ENCODE results near the gene TASOR2. TPM values are rescaled to one million over a fixed set of nuclear protein-coding genes. Genes with fewer than 3 reads are reported as not detected.

Gene TASOR2
- total and polyA plus RNA-seq, 10 donors = 9.5 to 87.9 (median 65.3) TPM

DNA sequence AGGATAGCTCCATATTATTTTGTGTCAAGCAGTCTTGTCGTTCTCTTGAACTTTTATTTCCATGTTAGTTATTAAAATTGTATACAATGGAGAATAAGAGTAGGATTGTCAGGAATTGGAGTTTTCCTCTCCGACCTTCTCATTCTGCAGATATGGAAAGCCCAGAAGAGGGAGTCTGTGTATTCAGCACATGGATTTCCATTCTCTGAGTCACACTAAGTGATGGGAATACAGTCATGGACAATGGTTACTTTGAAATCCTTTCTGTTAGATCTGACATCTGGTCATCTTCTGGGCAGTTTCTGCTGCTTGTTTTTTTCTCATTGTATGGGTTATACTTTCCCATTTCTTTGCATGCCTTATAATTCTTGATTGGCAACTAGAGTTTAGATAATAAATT, 5.0 kb upstream of the TASOR2 start:
- 72 to 95% (median 85%) methylated on average over 2 of the region's 2 CpGs for WGBS, 5 donors
- no peak overlapping the region for H3K27ac ChIP-seq
- H3K4me1 ChIP-seq = peaks cover 0 to 8% (median 7%) of the 10 kb centered on the region in 6 donors
- intact Hi-C loops (cut with DNase I; ENCODE audit: low total_unique reads) = loop anchor here (10.0 kb wide), 2 partner anchors 135 to 195 kb away; partner anchors contain the start of gene GDI2
- H3K36me3 ChIP-seq = no peaks in the 10 kb centered on the region
- no peak for DNase-seq
- peaks cover 0 to 1% (median 0%) of the 10 kb centered on the region in 8 donors for H3K9me3 ChIP-seq
- H3K27me3 ChIP-seq (replicated peaks in 1 of 7) = peaks cover 0 to 7% (median 0%) of the 10 kb centered on the region in 7 donors
- TF ChIP-seq POLR2A (IDR thresholded peaks at IDR 0.05) (no peak), POLR2AphosphoS5 (IDR thresholded peaks at IDR 0.05) (no peak)
- TF ChIP-seq, protein P1, sequence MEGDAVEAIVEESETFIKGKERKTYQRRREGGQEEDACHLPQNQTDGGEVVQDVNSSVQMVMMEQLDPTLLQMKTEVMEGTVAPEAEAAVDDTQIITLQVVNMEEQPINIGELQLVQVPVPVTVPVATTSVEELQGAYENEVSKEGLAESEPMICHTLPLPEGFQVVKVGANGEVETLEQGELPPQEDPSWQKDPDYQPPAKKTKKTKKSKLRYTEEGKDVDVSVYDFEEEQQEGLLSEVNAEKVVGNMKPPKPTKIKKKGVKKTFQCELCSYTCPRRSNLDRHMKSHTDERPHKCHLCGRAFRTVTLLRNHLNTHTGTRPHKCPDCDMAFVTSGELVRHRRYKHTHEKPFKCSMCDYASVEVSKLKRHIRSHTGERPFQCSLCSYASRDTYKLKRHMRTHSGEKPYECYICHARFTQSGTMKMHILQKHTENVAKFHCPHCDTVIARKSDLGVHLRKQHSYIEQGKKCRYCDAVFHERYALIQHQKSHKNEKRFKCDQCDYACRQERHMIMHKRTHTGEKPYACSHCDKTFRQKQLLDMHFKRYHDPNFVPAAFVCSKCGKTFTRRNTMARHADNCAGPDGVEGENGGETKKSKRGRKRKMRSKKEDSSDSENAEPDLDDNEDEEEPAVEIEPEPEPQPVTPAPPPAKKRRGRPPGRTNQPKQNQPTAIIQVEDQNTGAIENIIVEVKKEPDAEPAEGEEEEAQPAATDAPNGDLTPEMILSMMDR (IDR thresholded peaks at IDR 0.05 in 8 of 11, conservative IDR thresholded peaks at IDR 0.05 in 3 of 11) = no peak
- H3K4me3 ChIP-seq = no peak overlapping the region

DNA sequence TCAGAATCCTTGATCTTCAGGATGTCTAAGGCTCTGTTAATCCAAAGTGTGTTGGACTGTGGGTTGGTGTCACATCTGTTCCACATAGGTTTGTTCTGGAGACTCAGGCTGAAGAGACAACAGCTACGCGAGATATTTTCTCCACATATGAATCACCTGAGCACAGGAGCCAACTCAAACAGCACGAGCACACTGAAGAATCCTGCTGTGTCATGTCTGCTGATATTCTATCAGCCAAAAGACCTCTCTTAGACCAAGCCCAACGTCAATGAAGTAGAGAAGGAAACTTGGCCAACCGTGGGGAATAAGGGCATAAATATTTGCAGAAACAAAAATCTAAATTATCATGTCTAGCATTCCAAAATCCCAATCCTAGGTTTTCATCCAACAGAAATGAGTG, 2.7 kb upstream of the TASOR2 start:
- Histone ChIP-seq H3K27ac (no peak overlapping the region), H3K9me3 (no peaks in the 10 kb centered on the region), H3K36me3 (no peaks in the 10 kb centered on the region), H3K27me3 (replicated peaks in 1 of 7) (peaks cover 0 to 7% (median 0%) of the 10 kb centered on the region in 7 donors), H3K4me3 (no peak overlapping the region), H3K4me1 (peaks cover 11 to 23% (median 20%) of the 10 kb centered on the region in 6 donors)
- TF ChIP-seq POLR2A (IDR thresholded peaks at IDR 0.05) = no peak
- no peak for DNase-seq
- intact Hi-C loops (cut with DNase I; ENCODE audit: low total_unique reads) = loop anchor here (10.0 kb wide), 2 partner anchors 133 to 193 kb away; partner anchors contain the start of gene GDI2
- 81 to 89% (median 83%) methylated on average over 5 of the region's 5 CpGs for WGBS, 5 donors

DNA sequence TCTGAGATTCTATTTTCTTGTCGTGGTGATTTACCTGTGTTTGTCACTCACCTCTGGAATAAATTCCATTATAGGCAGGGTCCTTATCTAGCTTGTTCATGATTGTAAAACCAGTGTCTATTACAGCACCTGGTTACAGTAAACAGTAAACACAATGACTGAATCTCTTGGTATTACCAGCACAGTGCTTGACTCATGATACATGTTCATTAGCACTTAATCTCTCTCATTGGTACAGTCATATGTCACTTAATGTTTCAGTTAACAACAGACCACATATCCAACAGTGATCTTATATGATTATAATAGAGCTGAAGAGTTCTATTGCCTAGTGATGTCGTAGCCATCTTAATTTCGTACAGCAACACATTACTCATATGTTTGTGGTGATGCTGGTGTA, 1.6 kb upstream of the TASOR2 start:
- Histone ChIP-seq H3K36me3 (no peaks in the 10 kb centered on the region), H3K9me3 (no peaks in the 10 kb centered on the region), H3K4me3 (no peak overlapping the region), H3K4me1 (peaks cover 14 to 35% (median 31%) of the 10 kb centered on the region in 6 donors), H3K27me3 (replicated peaks in 1 of 7) (peaks cover 0 to 7% (median 0%) of the 10 kb centered on the region in 7 donors), H3K27ac (no peak overlapping the region)
- DNase-seq = no peak
- intact Hi-C loops (cut with DNase I; ENCODE audit: low total_unique reads) = loop anchor here (10.0 kb wide), 2 partner anchors 132 to 192 kb away; partner anchors contain the start of gene GDI2
- 79 to 92% (median 86%) methylated on average over 3 of the region's 3 CpGs for WGBS, 5 donors
- TF ChIP-seq POLR2AphosphoS5 (IDR thresholded peaks at IDR 0.05) = no peak
- TF ChIP-seq, protein P1 (IDR thresholded peaks at IDR 0.05 in 8 of 11, conservative IDR thresholded peaks at IDR 0.05 in 3 of 11) = no peak

DNA sequence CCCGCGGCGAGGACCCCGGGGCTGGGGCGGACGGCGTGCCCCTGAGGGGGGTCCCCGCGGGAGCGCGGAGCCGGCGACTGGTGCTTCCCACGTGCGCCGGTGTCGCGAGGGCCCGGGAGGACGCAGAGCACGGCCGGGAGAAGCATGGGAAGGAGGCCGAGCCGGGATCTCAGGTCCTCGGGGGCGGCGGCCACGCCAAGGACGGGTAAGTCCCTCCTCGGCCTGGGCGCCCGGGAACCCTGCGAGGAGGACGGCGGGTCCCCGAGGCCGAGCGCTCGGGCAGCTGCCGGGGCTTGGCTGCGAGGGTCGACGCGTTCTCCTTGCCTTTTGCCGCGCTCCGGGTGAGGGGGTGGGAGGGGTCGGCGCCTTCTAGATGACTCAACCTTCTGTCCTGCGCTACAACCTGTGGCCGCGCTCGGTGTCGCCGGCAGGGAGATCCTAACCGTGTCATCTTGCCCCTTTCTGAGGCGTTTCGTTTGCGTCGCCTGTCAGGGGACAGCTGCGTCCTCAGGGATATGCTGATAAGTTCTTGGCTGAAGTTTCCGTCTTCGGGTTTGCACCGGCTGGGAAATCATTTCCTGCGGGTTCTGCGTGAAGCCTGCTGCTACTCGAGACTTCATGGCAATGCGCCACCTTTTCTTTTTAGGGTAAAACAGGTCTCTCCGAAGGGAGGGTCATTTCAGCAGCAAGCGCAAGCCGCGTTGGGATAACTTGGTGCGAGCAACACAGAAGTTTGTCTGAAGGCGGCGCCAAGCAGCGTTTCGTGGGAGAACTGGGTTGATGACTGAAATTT, 529 bp downstream of the TASOR2 start:
- no peak for TF ChIP-seq POLR2A (IDR thresholded peaks at IDR 0.05)
- TF ChIP-seq POLR2AphosphoS5 (IDR thresholded peaks at IDR 0.05) = peak; percentile 5 to 48 (median 43)
- TF ChIP-seq, protein P1 (IDR thresholded peaks at IDR 0.05 in 8 of 11, conservative IDR thresholded peaks at IDR 0.05 in 3 of 11) = peak in 6 of 11 experiments; percentile 8 to 49 (median 37)
- DNase-seq = peak; percentile 88
- H3K4me1 ChIP-seq = peaks cover 23 to 55% (median 50%) of the 10 kb centered on the region in 6 donors
- H3K27ac ChIP-seq = peak overlapping the region; percentile 90 to 97 (median 94)
- H3K4me3 ChIP-seq = peak overlapping the region; percentile 95 to 100 (median 98)
- H3K9me3 ChIP-seq = no peaks in the 10 kb centered on the region
- H3K27me3 ChIP-seq (replicated peaks in 1 of 7) = no peaks in the 10 kb centered on the region
- no peaks in the 10 kb centered on the region for H3K36me3 ChIP-seq
- WGBS, 5 donors = 0 to 1% (median 0%) methylated on average over 36 to 77 of the region's 77 CpGs
- intact Hi-C loops (cut with DNase I; ENCODE audit: low total_unique reads) = loop anchor here (10.0 kb wide), 2 partner anchors 130 to 190 kb away; partner anchors contain the start of gene GDI2

All from spleen (tissue), 11 donors.